Loucy (cell line): Measurements from ENCODE around the gene OAS1.

ENCODE experiments used
- EZH2phosphoT487 ChIP-seq: fragments of 200-600 bp; IDR thresholded peaks from 2 replicates; pipeline ENCODE4 v1.6.1; 2018; ENCODE audit warnings: antibody characterized with exemption, mild to moderate bottlenecking, moderate library complexity, borderline replicate concordance
- TF ChIP-seq, protein P1 (sequence below): fragments of 200-600 bp; sonication (generic); conservative IDR thresholded peaks from 2 replicates; pipeline ENCODE4 v1.5.1; 2014; ENCODE audit warnings: mild to moderate bottlenecking, antibody characterized with exemption, low read length

DNA sequence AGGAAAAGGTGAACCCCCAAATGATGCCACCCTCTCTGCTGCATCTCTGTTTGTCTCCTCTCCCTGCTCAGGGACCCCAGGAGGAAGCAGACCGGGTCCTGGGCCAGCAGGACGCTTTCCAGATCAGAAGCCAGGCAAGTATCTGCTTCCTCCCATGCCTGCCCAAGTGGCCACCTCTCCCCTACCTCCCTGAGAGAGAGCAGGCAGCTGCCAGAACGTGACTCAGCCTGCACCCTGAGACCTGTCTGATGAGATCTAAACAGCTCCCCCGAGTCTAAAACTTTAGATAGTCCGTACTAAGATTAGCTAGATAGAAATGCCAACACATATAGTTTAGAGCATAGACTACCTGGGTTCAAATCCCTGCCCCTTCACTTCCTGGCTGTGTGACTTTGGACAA lies 31.2 kb upstream of the OAS1 start:
- TF ChIP-seq, protein P1, sequence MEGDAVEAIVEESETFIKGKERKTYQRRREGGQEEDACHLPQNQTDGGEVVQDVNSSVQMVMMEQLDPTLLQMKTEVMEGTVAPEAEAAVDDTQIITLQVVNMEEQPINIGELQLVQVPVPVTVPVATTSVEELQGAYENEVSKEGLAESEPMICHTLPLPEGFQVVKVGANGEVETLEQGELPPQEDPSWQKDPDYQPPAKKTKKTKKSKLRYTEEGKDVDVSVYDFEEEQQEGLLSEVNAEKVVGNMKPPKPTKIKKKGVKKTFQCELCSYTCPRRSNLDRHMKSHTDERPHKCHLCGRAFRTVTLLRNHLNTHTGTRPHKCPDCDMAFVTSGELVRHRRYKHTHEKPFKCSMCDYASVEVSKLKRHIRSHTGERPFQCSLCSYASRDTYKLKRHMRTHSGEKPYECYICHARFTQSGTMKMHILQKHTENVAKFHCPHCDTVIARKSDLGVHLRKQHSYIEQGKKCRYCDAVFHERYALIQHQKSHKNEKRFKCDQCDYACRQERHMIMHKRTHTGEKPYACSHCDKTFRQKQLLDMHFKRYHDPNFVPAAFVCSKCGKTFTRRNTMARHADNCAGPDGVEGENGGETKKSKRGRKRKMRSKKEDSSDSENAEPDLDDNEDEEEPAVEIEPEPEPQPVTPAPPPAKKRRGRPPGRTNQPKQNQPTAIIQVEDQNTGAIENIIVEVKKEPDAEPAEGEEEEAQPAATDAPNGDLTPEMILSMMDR, result no peak
- no peak for TF ChIP-seq EZH2phosphoT487
